Fibroblast of the aortic adventitia (primary cell): ENCODE data around the gene FCRLB. TPM values are rescaled to one million over a fixed set of nuclear protein-coding genes. Genes with fewer than 3 reads are reported as not detected.
"Not testable (repeated sequence)": the region's sequence is repeated elsewhere in the genome, so short reads cannot be mapped to it uniquely, and the experiment has no call there.

Experiments
- DNase-seq: peaks from one replicate; pipeline ENCODE4 v3.0.0-alpha.2; 2010; ENCODE audit warnings: low read depth
- H3K4me3 ChIP-seq: 2 replicates; pipeline ENCODE4 v1.5.1; 2011; ENCODE audit warnings: low read depth, mild to moderate bottlenecking, control low read depth, low read length, moderate library complexity
- total RNA-seq: library from RNA; depleted of rRNA; stranded (reverse); fragments of >200 nt; gene quantifications from 2 replicates; pipeline ENCODE4 v1.2.3, GENCODE V29; 2012; ENCODE audit warnings: low replicate concordance
- TF ChIP-seq, protein P1 (sequence below): IDR thresholded peaks from 2 replicates; pipeline ENCODE4 v1.5.1; 2011; ENCODE audit warnings: mild to moderate bottlenecking, low read length, control low read depth, inconsistent platforms; ENCODE audit not compliant: insufficient read depth

FCRLB gene
- total RNA-seq, 1 donor = 3.0 TPM

DNA sequence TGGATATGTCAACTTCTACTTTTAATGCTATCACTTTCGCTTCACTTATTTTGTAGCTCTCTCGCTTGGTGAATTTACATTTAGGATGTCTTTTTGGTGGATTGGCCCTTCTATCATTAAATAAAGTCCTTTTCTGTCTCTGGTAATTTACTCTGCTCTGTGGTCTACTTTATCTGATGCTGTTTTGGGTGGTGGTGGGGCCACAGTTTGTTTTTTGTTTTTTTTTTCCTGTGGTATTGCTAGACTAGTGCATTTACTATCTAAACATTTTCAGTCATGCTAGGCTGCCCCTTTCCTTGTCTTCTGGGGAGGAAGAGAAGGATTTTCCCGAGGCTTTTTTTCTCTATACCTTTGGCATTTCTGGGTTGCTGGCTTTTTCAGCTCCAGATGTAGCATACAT lies 32.4 kb upstream of the FCRLB start:
- no peak overlapping the region for H3K4me3 ChIP-seq
- DNase-seq = no peak
- TF ChIP-seq, protein P1, sequence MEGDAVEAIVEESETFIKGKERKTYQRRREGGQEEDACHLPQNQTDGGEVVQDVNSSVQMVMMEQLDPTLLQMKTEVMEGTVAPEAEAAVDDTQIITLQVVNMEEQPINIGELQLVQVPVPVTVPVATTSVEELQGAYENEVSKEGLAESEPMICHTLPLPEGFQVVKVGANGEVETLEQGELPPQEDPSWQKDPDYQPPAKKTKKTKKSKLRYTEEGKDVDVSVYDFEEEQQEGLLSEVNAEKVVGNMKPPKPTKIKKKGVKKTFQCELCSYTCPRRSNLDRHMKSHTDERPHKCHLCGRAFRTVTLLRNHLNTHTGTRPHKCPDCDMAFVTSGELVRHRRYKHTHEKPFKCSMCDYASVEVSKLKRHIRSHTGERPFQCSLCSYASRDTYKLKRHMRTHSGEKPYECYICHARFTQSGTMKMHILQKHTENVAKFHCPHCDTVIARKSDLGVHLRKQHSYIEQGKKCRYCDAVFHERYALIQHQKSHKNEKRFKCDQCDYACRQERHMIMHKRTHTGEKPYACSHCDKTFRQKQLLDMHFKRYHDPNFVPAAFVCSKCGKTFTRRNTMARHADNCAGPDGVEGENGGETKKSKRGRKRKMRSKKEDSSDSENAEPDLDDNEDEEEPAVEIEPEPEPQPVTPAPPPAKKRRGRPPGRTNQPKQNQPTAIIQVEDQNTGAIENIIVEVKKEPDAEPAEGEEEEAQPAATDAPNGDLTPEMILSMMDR = no peak

- no peak overlapping the region for H3K4me3 ChIP-seq
- TF ChIP-seq, protein P1 = no peak
- no peak for DNase-seq
Observed at GRCh38 chr1:161691846-161692245, 29.5 kb upstream of the FCRLB start.

DNA sequence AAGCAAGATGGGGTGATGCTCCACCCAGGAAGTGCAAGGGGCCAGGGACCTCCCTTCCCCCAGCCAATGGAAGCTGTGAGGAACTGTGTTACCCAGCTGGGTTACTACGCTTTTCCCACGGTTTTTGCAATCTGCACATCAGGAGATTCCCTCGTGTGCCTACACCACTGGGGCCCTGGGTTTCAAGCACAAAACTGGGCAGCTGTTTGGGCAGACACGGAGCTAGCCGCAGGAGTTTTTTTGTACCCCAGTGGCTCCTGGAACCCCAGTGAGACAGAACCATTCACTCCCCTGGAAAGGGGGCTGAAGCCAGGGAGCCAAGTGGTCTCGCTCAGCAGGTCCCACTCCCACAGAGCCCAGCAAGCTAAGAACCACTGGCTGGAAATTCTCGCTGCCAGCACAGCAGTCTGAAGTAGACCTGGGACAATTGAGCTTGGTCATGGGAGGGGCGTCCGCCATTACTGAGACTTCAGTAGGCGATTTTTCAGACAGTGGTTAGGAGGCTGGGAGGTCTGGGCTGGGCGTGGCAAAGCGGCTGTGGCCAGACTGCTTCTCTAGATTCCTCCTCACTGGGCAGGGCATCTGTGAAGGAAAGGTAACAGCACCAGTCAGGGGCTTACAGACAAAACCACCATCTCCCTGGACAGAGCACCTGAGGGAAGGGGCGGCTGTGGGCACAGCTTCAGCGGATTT lies 28.2 kb upstream of the FCRLB start:
- DNase-seq, H3K4me3 ChIP-seq: not testable (repeated sequence)

GRCh38 chr1:161698302-161698701 lies 23.0 kb upstream of the FCRLB start:
- not testable (repeated sequence) for H3K4me3 ChIP-seq, DNase-seq

- TF ChIP-seq, protein P1 = no peak
- no peak overlapping the region for H3K4me3 ChIP-seq
- no peak for DNase-seq
Observed at GRCh38 chr1:161702250-161702649, 19.1 kb upstream of the FCRLB start.

GRCh38 chr1:161705537-161705936 lies 15.8 kb upstream of the FCRLB start:
- H3K4me3 ChIP-seq = no peak overlapping the region
- no peak for DNase-seq
- TF ChIP-seq, protein P1 = no peak

GRCh38 chr1:161706113-161706481 lies 15.2 kb upstream of the FCRLB start:
- no peak overlapping the region for H3K4me3 ChIP-seq
- TF ChIP-seq, protein P1 = no peak
- no peak for DNase-seq
